Bone marrow (tissue), 2 donors: ENCODE data around the gene PIK3AP1.

Experiments used
- DNase-seq, 2 donors: peaks; one replicate each; lab custom pipeline; 2025; lab: John Stamatoyannopoulos, UW

PIK3AP1 gene

DNA sequence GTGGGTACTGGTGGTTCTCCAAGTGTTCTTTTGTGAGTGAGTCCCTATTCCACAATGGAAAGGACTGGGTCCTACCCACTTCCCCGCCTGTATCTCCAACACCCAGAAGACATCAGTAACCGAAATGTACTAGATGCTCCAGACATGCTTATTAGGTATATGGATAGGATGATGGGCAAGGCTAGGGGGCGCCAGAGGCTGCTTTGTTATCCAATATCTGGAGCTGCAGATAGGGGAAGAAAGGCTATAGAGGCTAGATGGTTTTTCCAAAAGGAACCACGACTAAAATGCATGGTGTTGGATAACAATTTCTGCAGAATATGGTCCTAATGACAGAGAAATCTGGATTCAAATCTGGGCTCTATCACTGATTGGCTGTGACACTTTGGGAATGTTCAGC is 77.3 kb downstream of the PIK3AP1 start:
- DNase-seq, result peak; percentile 32 to 87

DNA sequence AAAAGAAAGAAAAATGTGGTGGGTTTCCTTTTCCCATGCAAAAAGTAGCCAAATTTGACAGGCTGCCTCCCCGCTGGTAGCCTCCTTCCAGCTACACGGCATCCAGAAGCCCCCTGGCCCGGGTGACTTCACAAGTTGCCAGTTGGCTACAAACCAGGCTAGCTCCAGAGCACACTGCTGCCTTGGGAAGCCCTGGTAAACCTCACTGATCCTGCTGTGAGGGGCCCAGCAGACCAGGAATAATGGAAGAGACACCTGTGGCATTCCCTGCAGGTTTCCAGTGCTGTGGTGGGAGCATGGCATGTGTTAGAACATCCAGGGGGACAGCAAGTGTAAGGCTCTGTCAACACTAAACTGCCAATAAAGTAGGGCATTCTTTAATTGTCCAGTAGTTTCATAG is 77.8 kb downstream of the PIK3AP1 start:
- DNase-seq, result no peak

DNA sequence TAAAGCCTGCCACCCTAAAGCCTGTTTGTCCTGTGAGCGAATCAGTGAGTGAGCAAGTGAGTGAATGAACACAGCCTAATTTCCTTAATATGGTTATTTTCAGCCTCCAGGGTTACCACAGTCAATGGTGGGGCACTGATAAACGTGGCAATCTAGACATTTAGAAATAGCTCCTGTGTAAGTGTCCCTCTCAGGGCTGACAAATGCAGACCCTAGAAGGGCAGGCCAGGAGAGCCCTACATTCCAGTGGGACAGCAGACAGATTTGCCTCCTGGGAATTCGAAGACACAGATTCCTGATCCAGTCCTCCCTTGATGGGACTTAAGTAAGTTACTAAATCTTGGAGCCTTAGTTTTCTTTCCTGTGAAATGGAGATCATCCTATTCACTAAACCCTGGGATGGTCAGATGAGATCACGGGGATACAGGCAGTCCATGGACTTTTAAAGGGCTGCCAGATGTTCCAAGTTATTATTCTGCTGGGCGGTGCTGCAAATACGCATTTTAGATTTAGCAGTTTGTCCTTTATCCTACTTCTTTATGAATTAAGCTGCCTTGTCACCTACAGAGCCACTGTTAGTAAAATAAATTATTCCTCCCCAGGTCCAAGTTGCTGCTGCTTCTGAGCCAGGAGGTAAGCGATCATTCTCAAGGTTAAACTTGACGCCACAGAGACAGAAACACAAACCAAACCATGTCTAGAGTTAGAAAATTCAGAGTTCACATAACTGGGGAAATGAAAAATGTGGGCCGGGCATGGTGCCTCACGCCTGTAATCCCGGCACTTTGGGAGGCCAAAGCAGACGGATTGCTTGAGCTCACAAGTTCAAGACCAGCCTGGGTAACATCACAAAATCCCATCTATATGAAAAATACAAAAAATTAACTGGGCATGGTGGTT is 78.7 kb downstream of the PIK3AP1 start:
- DNase-seq, result no peak

DNA sequence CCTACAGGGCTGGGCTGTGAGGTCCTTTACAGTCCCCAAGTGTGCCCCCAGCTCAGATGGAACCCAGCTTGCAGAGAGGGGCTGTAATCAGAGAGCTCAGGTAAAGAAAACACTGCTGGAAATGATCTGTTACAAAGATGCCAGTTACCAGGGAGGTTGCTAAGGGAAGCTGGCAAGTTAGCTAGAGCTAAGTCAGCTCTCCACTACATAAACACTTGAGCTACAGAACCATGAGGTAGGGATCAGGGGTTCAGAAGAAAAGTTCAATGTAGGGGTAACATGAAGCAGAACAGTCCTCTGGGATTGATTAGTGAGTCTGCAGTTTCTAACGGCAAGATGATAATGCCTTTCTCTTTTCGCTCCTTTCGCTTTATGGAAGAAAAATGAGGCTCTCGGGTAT is 80.4 kb downstream of the PIK3AP1 start:
- no peak for DNase-seq

DNA sequence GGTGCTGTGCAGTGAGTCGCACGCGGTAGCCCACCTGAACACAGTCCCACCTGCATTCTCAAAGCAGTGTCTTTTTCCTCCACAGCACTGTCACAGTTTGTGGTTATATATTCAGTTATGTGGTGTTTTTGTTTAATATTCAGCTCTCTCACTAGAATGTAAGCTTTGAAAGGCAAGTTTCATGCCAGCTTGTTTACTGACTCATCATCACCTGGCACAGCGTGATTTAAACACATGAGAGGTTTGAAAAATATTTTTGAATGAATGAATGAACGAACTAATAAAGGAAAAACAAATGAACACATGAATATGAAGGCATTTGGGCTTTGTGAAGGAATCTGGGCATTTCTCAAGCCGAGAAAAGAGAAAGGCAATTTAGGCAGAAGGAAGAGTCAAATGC is 81.6 kb downstream of the PIK3AP1 start:
- DNase-seq, result no peak

DNA sequence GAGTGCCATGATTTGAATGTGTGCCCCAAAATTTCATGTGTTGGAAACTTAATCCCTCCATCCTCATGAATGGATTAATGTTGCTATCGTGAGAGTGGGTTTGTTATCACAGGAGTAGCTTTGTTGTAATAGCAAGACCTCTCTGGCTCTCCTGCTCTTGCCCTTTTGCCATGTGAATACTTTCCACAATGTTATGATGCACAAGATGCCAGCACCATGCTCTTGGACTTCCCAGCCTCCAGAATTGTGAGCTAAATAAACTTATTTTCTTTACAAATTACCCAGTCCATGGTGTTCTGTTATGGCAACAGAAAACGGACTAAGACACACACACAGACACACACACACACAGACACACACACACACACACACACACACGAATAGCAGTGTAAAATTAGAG is 82.2 kb downstream of the PIK3AP1 start:
- DNase-seq, result no peak

DNA sequence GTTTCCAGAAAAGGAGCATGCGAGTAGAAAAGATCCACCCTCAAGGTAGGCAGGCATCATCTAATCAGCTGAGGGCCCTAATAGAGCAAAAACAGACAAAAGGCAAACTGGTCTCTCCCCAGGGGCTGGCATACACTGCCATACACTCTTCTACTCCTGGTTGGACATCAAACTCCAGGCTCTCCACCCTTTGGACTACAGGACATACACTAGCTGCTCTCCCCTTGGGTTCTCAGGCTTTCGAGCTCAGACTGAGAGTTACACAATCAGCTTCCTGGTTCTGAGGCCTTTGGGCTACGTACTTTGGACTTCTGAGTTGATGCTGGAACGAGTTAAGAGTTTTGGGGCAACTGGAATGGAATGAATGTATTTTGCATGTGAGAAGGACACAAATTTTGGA is 82.6 kb downstream of the PIK3AP1 start:
- DNase-seq, result no peak

DNA sequence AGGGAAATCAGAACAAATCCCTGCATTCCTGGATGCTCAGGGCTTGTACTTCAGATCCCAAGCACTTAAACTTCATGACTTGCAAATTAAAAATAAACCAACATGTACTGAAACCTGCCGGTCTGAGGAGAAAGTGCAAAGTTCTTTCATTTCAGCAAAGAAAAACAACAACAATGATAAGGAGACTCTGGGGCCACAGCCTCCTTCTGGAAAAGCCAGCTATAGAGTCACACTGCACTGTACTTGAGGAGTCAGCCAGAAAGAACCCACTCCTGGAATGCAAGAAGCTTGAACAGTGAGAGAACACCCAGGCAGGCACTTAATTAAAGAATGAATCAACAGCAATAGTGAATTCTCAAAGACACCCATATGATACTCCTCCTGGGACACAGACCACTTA is 83.8 kb downstream of the PIK3AP1 start:
- no peak for DNase-seq

DNA sequence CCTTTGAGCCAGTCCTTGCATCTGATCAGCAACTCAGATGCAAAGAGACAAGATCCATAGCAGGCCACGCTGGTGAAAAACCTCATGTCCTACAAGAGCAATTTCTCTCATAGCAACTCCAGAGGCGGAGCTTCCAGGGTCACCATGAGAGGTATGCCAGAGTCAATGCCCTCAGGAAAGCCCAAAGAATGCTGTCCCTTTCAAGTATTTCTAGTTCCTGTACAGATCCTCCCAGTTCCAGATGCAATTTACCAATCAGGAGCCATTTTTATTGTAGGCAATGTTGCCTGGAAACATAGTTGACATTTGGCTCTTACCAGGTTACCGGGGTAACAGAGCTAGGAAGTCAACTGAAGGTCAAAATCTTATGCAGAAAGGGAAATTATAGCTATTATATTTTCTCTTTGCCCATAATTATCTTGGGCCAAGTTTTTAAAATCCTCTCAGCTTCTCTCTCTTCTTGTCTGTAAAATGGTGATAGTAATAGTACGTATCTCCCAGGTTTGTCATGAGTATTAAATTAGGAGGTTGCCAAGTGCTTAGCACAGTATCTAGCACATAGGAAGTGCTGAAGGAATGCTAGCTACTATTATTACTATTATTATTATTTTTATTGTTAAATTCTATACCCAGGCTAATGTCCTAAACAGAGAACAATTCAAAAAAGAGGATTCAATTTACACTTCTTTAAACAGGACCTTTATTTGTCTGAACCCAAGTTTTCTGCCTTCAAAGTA is 87.2 kb downstream of the PIK3AP1 start:
- no peak for DNase-seq

DNA sequence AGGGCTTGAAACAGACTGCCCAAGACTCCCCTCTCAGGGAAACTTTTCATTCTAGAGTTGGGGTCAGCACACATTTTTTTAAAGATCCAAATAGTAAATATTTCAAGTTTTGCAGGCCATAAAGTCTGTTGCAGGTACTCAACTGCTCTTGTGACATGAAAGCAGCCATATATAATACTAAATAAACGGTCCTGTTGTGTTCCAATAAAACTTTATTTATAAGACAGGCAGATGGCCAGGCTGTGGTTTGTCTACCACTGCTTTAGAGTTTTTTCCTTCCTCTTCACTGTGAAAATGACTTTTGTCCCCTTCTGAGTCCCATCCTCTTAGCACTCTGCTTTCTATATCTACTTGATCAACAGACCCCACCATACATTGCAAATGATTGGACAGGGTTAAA is 93.0 kb downstream of the PIK3AP1 start:
- no peak for DNase-seq

DNA sequence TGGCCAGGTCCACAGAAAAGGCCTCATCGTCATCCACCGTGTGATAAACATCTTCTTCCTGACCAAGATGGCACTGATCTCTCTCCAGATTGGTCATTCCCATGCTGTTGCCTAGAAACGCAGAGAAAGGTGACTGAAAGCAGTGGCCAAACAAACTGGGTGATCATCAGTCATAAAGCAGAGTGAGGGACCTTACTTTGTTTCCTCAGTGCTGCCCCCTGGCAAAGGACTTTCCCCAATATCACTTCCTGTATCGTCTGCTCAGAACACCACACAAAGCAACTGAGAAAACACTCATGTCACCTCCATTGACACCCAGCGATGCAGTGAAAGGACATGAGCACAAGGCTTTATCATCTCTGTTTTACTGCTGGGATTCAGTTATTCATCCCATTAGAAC is 93.5 kb downstream of the PIK3AP1 start:
- no peak for DNase-seq

DNA sequence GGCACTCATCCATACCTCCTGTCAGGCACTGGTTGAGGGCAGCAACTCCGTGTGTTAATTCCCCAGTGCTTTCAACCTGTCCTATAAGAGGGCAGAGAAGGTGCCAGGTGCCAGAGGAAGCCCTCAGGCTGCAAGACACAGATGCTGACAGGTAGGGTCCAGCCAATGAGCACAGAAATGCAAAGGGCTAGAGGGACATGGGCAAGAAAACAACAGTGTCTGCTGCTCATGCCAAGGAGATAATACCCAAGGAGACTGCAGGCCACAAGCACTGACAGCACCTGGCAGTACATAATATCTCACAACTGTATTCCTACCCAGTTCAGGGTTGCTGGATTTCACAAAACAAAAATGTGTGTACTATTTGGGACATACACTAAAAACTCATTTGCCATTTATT is 95.1 kb downstream of the PIK3AP1 start:
- DNase-seq, result no peak

DNA sequence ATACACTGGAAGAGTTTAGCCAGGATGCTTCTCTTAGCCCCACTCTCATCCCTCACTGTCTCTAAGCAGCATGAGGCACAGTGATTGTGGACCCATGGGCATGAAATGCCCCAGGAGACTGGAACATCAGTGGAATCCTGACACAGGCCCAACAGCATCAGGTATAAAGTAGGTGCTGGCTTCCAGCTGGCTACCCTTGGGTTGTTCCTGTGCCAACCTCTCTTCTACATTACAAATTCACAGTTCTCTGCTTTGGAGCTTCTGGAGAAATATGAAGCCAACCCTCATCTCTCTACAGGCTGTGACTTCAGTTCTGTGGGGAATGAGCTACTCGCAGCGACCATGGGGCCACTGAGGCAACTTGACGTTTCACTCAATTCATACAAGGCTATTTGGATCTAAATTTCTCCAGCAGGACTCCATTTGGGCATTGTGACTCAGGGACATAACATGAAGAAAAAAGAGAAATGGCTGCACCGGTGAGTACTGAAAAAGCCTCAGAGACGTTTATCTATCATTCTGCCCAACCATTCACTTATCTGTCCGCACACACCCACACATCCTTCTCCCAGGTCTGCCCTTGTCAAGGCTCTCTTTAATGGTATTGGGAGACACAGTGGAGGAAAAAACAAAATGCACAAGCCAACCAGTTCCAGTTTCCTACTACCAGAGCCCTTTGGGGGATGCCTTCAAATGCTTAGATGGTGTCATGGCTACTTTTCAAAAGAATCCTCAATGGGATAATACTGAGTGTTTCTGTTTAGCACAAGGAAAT is 98.1 kb downstream of the PIK3AP1 start:
- DNase-seq, result no peak

DNA sequence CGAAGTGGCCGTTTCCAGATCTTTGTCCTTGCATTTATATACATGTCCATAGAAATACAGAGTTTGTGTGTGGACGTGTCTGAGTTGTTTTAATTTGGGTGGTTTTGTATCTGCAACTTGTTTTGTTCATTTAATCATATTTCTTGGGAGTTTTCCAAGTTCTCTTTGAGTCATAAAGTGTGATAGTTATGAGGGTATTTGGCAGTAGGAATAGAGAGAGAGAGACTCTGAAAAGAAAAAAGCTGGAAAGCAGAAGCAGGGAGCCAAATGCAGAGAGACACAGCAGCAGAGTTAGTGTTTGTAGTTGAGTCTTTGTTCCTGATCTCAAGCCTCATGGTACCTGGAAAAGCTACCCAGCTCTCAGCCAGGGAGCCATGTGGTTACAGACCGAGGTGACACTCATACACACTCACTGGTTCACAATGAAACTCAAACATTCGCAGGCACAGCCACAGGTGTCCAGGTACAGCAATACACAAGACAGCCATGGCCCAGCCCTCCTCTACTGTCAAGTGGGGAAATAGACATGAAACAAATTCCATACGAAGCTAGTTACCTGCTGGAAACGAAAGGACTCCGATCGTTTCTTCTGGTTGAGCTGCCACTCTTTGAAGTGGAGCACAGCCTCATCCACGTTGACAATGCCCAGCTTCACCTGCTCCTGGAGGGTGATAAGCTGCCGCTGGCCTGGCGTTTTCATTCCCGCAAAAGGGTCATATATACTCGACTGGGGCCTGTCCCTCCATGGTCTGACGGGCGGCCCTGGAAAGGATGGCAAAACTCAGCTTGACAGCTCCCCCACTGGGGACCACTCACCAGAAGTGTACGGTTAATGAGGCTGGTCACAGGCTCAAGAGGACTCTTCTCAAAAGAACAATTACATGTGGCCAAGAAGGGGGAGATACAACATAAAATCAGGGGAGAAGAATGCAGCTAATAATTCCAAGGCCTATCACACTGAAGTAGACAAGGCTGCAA is 100.2 kb downstream of the PIK3AP1 start:
- no peak for DNase-seq

DNA sequence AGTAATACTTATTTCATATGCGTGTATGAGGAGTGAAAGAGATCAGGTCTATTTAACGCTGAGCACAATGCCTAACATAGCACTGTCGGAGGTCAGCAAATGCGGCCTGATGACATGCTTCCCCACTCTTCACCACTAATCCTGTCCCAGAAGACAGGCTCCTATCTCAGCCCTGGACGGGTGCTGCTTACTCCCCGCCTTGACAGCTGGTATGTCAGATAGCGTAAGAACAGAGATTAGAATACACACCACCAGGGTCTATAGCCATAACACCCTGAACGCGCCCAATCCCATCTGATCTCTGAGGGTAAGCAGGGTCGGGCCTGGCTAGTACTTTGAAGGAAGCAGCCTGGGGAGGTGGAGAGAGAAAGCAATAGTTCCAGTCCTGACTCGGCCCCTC is 101.2 kb downstream of the PIK3AP1 start:
- DNase-seq, result no peak

DNA sequence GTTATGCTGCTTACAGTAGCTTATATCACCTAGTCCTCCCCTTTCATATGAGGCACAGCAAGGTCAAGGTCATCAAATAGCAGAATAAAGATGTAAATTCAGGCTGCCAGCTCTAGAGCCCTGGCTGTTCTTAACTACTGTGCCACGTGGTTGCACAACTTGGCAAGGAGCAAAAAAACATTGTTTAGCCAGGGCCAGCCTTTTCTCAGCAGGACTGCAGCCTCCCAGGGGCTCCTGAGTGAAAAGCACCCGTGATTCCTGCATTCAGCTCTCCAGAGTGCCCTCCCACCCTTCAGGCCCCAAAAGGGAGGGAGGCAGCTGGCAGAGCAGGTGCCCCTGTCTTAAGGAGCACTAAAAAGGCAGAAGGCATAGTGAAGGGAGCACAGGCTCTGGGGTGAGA is 101.7 kb downstream of the PIK3AP1 start:
- no peak for DNase-seq

DNA sequence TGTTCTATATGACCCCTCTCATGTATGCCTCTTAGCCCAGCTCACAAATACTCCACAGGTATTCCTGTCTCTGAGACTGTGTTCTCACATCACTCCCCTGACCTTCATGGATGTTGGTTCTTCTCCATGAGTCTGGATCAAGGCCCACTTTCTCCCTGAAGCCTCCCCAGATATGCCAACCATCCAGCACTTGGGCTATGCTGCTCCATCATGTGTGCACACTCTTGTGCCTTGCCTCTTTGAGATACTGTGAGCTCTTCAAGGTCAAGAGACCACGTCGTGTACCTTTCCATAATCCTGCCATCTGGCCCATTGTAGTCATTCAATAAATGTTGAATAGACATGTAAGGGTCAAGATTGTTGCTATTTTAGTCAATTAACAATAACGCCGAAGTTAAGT is 103.4 kb downstream of the PIK3AP1 start:
- no peak for DNase-seq

DNA sequence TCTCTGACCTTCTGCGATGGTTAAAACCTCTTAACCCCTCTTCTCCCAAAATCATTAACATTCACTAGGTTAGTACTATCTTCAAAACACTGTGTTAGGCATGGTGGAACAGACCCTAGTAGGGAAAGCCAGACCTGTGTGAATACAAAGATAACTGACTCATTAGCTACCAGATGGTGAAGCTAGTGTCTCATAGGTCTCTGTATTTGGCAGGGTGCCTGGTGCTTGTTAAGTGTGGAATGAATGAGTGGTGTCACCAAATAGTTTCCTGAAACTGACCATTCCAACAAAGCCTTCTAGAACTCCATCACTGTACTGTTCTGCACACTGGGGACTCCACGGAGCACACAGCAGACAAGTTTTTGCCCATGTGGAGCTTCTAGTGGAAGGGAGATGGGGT is 105.8 kb downstream of the PIK3AP1 start:
- DNase-seq, result no peak

DNA sequence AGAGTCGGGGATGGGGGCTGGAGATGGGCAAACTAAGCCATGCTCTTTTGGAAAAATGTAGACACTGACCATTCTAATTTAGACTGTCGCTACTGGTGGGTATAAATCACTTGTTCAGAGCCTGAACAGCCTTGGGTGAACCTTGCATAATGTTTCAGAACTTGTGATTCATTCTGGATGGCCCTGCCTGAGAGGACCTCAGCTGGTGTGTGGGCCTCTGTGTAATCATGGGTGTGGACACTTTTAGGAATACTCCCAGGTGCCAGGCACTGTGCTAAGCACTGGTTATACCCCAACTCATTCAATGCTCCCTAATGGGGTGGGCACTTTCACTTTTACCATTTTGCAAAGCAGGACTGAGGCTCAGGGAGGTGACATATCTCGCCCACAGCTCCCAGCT is 106.7 kb downstream of the PIK3AP1 start:
- no peak for DNase-seq

DNA sequence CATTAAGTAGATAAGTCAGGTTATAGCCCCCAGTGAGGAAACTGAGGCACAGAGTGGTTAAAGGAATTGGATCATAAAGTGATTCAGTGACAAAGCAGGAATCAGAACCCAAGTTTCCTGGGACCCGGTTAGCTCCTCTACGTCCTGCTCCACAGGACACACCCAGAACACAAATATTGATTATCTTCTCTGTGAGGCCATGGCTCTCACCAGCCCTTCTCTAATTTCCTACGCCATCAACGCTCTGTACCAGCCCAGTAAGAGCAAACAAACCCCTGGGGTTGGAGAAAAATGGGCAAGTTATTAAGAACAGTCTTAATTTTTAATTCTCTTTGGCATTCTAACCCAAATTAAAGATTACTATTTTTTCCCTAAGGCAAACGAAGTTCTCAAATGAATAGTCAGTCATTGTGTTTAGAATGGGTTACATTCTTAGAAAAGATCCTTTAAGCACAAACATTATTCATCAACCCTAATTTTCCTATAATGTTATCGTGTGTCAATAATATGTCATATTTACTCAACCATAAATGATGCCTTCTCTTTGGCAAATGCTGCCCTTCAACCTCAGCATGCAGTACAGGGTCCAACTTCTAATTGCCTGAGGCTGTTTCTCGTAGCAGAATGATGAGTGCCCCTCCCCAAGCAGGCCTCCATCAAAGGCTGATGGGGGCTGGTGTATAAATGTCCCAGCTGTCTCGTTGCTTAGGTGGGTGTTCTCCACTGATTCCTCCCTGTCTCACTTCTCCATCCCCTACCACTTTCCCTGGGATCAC is 108.1 kb downstream of the PIK3AP1 start:
- no peak for DNase-seq

DNA sequence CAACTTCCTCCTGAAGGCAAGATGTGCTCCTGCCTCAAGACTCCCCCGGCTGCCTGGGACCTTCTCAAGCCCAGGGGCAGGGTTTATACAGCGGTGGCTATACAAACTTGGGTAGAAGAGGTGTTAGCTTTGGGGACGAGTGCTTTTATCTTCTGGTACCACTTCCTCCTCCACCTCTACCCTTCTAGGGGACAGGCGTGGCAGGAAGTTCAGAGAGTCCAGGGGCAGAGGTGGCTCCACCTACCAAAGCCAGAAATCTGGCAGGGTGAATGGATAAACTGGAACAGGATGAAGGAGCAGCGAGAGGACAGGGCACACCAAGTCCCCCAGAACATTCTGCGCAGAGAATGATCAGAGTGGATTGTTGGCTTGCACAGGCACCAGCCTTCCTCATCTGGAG is 109.5 kb downstream of the PIK3AP1 start:
- no peak for DNase-seq
